Body of pancreas (tissue), 4 donors: ENCODE results near the gene LY6G6D. TPM values are rescaled to one million over a fixed set of nuclear protein-coding genes. Genes with fewer than 3 reads are reported as not detected.

Experiments
- ATAC-seq: fragments of 150-250 bp; one replicate; pipeline ENCODE4 v1.9.1; 2016
- DNase-seq, 4 donors: peaks; one replicate each; pipeline ENCODE4 v3.0.0-alpha.2; 2019
- H3K27ac ChIP-seq, 4 donors: fragments of 200-600 bp; sonication (generic); 1 replicate in 3 of 4; 2 replicates in 1 of 4; pipeline versions ENCODE4 v1.5.1 to v1.6.1; 2016 to 2019; ENCODE audit warnings: mild to moderate bottlenecking in 1 of 4, mixed read lengths in 1 of 4, moderate library complexity in 1 of 4
- H3K27me3 ChIP-seq, 2 donors: fragments of 200-600 bp; sonication (generic); one replicate each; pipeline ENCODE4 v1.6.0; 2016; ENCODE audit warnings: mild to moderate bottlenecking in 1 of 2
- H3K36me3 ChIP-seq, 2 donors: fragments of 200-600 bp; sonication (generic); replicated peaks in 1 of 2; 2 replicates each; pipeline ENCODE4 v1.5.1; 2016; ENCODE audit warnings: low read depth in 2 of 2; ENCODE audit not compliant: insufficient read depth in 1 of 2
- H3K4me1 ChIP-seq: fragments of 200-600 bp; sonication (generic); one replicate; pipeline ENCODE4 v1.6.0; 2016
- H3K4me3 ChIP-seq, 2 donors: fragments of 200-600 bp; sonication (generic); 1 replicate in 1 of 2; 2 replicates in 1 of 2; pipeline ENCODE4 v1.5.1; 2016 to 2019
- H3K9me3 ChIP-seq, 3 donors: fragments of 200-600 bp; sonication (generic); 1 replicate in 2 of 3; 2 replicates in 1 of 3; pipeline ENCODE4 v1.5.1; 2016
- POLR2A ChIP-seq, 3 donors: fragments of 450-650 bp; IDR thresholded peaks; one replicate each; pipeline ENCODE4 v1.6.1; 2016; ENCODE audit warnings: antibody characterized with exemption in 3 of 3, mild to moderate bottlenecking in 2 of 3
- WGBS, 2 donors: methylation state at CpG; one replicate each; pipeline ENCODE4 v1.1.5; 2017; 5-methylcytosine and 5-hydroxymethylcytosine counted together
- intact Hi-C: fragments of 100-400 bp; cut with DNase I; formaldehyde crosslinking; loops from one replicate; pipeline ENCODE4 v1.15.1; 2023
- total RNA-seq, 2 donors: library from RNA; depleted of rRNA; stranded (reverse); fragments of >200 nt; gene quantifications; one replicate each; pipeline ENCODE4 v1.1.0, GENCODE V29; 2016
- TF ChIP-seq, protein P1 (sequence below), 7 experiments: fragments of 450-650 bp in 4 of 7; fragments of 200-600 bp in 3 of 7; sonication (generic) in 3 of 7; IDR thresholded peaks; one replicate each; pipeline ENCODE4 v1.5.1; 2016 to 2019; ENCODE audit warnings: antibody characterized with exemption in 7 of 7

Gene LY6G6D
- total RNA-seq, 2 donors from 2014 or later, result not detected

DNA sequence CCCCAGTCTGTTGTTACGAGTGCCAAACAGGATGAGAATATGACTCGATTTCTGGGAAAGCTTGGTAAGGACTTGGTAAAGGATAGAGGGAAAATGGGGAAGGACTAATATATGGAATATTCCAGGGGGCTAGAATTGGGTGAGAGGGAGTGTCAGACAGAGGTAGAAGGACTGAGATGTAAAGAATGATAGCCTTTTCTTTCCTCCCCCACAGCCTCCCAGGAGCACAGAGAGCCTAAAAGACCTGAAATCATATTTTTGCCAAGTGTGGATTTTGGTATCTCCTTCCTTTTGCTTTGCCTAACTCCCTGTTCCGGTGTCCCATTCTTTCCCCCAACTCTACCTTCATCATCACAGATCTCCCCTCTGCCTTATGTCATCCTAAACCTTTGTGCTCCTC, 27.7 kb downstream of the LY6G6D start:
- no peak for TF ChIP-seq POLR2A (IDR thresholded peaks at IDR 0.05)
- intact Hi-C loops, result no loop called here
- no peaks in the 10 kb centered on the region for H3K27me3 ChIP-seq
- DNase-seq (no peak), ATAC-seq (no peak)
- H3K36me3 ChIP-seq, result no peaks in the 10 kb centered on the region
- peaks cover 22% of the 10 kb centered on the region for H3K4me1 ChIP-seq
- H3K4me3 ChIP-seq, result no peak overlapping the region
- H3K9me3 ChIP-seq, result no peaks in the 10 kb centered on the region
- H3K27ac ChIP-seq, result no peak overlapping the region
- 80 to 82% methylated on average over 3 of the region's 3 CpGs for WGBS, 2 donors

DNA sequence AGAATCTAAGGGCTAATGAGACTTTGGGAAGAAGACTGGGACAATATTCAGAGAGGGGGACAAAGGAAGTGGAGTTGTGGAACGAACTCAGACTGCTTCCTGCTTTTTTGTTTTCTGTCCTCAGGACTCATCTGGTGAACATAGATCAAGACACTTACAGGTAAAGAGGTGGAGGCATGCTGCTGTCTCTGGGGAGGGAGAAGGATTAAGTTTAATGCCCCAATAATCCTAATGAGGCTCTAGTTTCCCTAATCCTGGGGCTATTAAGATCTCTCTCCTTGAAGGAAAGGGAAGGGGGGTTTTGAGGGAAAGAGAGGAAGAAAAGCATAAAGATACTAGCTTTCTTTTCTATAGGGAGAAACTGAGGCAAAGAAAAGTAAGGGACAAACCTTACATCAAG, 29.3 kb downstream of the LY6G6D start:
- H3K9me3 ChIP-seq, result no peaks in the 10 kb centered on the region
- H3K4me1 ChIP-seq, result peaks cover 8% of the 10 kb centered on the region
- H3K4me3 ChIP-seq, result no peak overlapping the region
- no peaks in the 10 kb centered on the region for H3K27me3 ChIP-seq
- no peak overlapping the region for H3K27ac ChIP-seq
- intact Hi-C loops, result no loop called here
- 67 to 77% methylated on average over 1 of the region's 1 CpG for WGBS, 2 donors
- no peak for TF ChIP-seq POLR2A (IDR thresholded peaks at IDR 0.05)
- TF ChIP-seq, protein P1, sequence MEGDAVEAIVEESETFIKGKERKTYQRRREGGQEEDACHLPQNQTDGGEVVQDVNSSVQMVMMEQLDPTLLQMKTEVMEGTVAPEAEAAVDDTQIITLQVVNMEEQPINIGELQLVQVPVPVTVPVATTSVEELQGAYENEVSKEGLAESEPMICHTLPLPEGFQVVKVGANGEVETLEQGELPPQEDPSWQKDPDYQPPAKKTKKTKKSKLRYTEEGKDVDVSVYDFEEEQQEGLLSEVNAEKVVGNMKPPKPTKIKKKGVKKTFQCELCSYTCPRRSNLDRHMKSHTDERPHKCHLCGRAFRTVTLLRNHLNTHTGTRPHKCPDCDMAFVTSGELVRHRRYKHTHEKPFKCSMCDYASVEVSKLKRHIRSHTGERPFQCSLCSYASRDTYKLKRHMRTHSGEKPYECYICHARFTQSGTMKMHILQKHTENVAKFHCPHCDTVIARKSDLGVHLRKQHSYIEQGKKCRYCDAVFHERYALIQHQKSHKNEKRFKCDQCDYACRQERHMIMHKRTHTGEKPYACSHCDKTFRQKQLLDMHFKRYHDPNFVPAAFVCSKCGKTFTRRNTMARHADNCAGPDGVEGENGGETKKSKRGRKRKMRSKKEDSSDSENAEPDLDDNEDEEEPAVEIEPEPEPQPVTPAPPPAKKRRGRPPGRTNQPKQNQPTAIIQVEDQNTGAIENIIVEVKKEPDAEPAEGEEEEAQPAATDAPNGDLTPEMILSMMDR (IDR thresholded peaks at IDR 0.05), result no peak
- ATAC-seq, result no peak
- no peak for DNase-seq
- H3K36me3 ChIP-seq, result no peaks in the 10 kb centered on the region

DNA sequence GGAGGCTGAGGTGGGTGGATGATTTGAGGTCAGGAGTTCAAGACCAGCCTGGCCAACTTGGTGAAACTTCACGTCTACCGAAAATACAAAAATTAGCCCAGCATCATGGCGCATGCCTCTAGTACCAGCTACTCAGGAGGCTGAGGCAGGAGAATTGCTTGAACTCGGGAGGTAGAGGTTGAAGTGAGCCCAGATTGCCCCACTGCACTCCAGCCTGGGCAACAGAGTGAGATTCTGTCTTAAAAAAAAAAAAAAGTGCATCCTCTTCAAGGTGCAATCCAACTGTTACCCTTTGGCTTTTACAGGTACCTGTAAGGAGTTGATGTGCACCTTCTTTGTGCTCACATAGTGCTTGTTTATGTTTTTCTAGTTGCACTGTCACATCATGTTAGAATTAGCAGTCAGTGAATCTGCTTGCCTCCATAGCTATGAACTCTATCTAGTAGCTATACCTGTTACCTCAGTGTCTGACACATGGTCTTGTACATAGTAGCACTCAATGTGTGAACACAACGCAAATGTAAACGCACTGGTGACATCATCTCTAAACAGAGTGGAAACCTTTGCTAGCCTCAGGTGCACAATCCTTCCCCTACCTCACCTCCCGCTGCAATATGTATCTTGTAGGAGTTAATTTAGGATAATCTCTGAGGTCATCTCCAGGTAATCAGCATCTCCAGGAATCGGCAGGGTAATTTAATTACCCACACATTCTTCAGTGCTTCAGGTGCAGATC, 34.3 kb downstream of the LY6G6D start:
- WGBS, 2 donors, result 72 to 74% methylated on average over 6 to 8 of the region's 8 CpGs
- intact Hi-C loops, result no loop called here

DNA sequence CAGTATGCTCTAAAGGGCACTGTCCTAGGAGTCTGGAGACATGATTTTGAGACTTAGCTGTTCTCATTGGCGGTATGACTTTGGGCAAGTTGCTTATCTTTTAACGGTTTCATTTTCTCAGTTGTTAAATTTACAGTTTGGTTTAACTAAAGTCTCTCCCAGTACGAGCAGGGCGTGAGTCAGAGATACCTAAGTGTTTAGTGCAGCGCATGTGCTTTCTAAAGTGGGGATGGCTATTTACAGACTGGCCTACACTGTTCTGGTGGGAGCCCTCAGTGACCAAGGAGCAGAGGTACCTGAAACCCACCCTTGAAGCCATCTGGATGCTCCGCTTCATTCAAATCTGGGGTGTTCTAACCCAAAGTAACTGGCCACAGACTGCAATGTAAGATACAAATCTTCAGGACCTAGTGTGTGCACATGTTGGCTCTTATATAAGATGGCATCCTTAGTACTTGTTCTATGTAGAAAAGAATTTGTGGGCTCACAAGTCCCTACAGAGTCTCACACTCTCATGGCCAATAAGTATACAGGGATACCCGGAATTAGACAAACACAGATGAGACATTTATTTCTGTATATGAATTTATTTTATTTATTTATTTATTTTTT, 35.4 kb downstream of the LY6G6D start:
- intact Hi-C loops, result no loop called here
- no peaks in the 10 kb centered on the region for H3K4me1 ChIP-seq
- no peaks in the 10 kb centered on the region for H3K27me3 ChIP-seq
- no peak overlapping the region for H3K4me3 ChIP-seq
- H3K9me3 ChIP-seq, result no peaks in the 10 kb centered on the region
- no peak for ATAC-seq
- H3K36me3 ChIP-seq, result no peaks in the 10 kb centered on the region
- no peak for TF ChIP-seq POLR2A (IDR thresholded peaks at IDR 0.05)
- TF ChIP-seq, protein P1 (IDR thresholded peaks at IDR 0.05), result no peak
- DNase-seq, result no peak
- 74 to 75% methylated on average over 7 of the region's 7 CpGs for WGBS, 2 donors
- no peak overlapping the region for H3K27ac ChIP-seq

More for the DNA sequence above, 34.3 kb downstream of the LY6G6D start:
- Histone ChIP-seq H3K27me3 (no peaks in the 10 kb centered on the region), H3K4me1 (no peaks in the 10 kb centered on the region), H3K27ac (no peak overlapping the region), H3K9me3 (no peaks in the 10 kb centered on the region), H3K4me3 (no peak overlapping the region), H3K36me3 (no peaks in the 10 kb centered on the region)
- ATAC-seq, result no peak
- DNase-seq, result no peak
- TF ChIP-seq, protein P1 (IDR thresholded peaks at IDR 0.05), result no peak
- no peak for TF ChIP-seq POLR2A (IDR thresholded peaks at IDR 0.05)

DNA sequence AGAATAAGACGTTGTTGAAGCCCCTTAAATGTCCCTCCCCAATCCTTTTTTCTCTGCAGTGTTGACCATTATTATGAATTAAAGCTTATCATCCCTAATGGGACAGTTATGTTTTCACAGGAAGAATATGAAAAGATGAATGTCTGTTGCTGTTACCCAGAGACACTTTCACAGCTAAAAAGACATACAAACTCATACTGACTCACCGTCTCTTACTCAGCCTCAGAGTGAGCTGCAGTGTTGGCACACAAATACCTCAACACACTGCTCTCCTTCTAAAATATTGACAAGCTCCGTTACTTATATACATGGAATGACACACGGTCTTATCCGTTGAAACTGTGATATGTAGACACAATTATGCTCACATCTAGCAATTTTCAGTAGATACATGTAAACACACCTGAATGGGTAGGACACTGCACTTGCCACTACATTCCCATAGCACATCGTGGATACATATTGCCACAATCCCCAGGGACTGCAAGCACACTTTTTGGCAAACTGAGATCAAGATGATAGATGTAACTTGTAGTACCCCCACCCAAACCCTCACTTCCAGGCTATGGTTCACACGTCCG, 37.7 kb downstream of the LY6G6D start:
- Histone ChIP-seq H3K4me3 (no peak overlapping the region), H3K27ac (no peak overlapping the region), H3K4me1 (no peaks in the 10 kb centered on the region), H3K36me3 (no peaks in the 10 kb centered on the region), H3K27me3 (no peaks in the 10 kb centered on the region), H3K9me3 (no peaks in the 10 kb centered on the region)
- TF ChIP-seq, protein P1 (IDR thresholded peaks at IDR 0.05), result no peak
- TF ChIP-seq POLR2A (IDR thresholded peaks at IDR 0.05), result no peak
- no peak for ATAC-seq
- no peak for DNase-seq
- 52 to 55% methylated on average over 8 of the region's 8 CpGs for WGBS, 2 donors
- intact Hi-C loops, result no loop called here
